ENCODE data around the gene B3GNT3.

B3GNT3 gene

DNA sequence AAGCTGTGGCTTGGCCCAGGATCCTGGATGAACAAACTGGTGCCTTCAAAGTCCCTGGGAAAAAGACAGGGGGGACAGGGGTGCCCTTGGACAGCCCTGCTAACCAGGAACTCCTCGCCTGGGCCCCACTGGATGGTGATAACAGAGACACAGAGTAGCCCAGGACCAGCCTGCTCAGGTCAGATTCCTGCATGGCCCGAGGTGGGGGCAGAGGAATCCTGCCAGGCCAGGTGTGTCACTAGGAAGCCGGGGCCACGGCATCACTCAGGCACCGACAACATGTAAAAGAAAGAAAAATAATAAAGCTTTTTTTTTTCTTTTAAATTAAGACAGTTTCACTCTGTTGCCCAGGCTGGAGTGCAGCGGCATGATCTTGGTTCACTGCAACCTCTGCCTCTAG, 59.1 kb downstream of the B3GNT3 start:
- DNase-seq (ENCODE audit: low read depth, low spot score): no peak
- POLR2A ChIA-PET: interaction anchor here (0.7 kb wide), 1 partner anchor 506 kb away, joined by 4 read pairs; no protein-coding TSS in a partner anchor
- no peak overlapping the region for H3K4me3 ChIP-seq (ENCODE audit: low read depth, low read length)
- TF ChIP-seq, protein P1, sequence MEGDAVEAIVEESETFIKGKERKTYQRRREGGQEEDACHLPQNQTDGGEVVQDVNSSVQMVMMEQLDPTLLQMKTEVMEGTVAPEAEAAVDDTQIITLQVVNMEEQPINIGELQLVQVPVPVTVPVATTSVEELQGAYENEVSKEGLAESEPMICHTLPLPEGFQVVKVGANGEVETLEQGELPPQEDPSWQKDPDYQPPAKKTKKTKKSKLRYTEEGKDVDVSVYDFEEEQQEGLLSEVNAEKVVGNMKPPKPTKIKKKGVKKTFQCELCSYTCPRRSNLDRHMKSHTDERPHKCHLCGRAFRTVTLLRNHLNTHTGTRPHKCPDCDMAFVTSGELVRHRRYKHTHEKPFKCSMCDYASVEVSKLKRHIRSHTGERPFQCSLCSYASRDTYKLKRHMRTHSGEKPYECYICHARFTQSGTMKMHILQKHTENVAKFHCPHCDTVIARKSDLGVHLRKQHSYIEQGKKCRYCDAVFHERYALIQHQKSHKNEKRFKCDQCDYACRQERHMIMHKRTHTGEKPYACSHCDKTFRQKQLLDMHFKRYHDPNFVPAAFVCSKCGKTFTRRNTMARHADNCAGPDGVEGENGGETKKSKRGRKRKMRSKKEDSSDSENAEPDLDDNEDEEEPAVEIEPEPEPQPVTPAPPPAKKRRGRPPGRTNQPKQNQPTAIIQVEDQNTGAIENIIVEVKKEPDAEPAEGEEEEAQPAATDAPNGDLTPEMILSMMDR (IDR thresholded peaks at IDR 0.05; ENCODE audit: insufficient read depth, low read length, missing control alignments): no peak
- CTCF ChIA-PET: interaction anchor here (1.2 to 3.1 kb wide), 9 partner anchors 79 to 459 kb away, joined by 3 to 13 read pairs (median 7); partner anchors contain the start of genes CCDC124 and CCDC194

DNA sequence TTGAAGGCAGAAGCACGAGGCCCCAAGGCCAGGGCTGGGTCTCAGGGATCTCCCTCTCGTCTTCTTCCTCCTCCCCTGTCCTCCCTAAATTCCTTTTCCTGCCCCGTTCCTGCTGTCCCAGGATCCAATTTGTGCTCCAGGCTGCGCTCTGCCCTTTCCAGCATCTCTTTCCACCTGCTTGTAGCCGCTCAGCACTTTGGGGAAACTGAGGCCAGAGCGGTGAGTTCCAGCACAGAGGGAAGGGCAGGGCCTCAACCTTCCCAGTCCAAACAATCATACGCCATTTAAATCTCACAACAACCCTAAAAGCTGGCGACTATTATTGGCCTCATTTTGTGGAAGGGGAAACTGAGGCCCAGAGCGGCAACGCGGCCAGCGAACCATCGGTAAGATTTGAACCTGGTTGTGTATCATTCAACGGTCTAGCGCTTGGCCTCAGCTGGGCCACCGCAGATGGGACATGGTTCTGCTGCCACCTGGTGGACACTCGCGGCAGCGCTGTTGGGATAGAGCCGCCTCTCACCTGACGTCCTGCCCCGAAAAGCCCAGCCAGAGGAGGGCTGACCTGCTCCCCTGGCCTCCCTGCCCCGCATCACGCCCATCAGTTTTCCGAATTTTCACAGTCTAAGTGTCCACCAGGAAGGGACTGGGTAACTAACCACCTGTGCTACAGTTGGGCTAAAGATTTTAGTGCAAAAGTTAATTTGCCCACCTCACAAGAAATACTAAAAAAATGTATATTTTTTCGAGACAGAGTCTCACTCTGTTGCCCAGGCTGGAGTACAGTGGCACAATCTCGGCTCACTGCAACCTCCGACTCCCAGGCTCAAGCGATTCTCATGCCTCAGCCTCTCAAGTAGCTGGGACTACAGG, 60.6 kb downstream of the B3GNT3 start:
- ChIA-PET POLR2A (no interaction called here), CTCF (interaction anchor here (0.8 to 3.1 kb wide), 28 partner anchors 7 to 595 kb away, joined by 3 to 13 read pairs (median 4); partner anchors contain the start of genes CCDC194, JAK3, SLC5A5 and TMEM221)
- no peak overlapping the region for H3K4me3 ChIP-seq (ENCODE audit: low read depth, low read length)
- DNase-seq (ENCODE audit: low read depth, low spot score): no peak
- TF ChIP-seq, protein P1 (IDR thresholded peaks at IDR 0.05; ENCODE audit: insufficient read depth, low read length, missing control alignments): peak; percentile 96

DNA sequence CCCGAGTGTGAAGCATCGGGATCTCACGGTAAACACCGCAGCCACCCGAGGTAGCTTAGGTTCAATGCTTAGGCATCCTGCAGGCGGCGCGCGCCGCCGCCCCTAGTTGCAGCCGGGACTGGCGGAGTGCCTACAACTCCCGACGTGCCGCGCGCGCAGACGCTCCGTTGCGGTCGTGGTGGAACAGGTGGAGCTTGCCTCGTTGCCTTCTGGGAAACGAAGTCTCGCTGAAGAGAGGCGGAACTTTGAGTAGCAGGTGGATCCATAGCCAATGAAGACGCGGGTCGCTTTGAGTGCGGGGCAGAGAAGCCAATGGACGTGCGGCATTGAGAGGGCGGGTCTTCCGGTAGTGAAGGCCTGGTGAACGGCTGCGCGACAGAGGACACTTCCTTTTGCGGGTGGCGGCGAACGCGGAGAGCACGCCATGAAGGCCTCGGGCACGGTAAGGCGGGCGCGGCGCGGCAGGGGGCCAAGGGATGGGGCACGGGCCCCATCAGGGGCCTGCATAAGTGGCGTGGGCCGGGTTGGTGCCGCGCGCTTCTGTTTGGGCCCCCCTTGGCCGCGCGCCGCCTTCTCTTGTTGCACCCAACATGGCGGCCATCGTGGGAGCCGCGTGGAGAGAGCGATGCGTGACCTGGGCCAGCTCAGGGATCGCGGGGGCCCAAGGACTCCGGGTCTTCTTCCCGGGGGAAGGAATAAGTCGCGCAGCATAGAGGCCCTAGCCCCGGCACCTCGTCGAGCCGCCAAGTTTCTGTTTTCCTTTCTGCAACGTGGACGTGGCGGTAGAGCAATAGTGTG, 64.8 kb downstream of the B3GNT3 start, which contains the start of gene RPL18A:
RPL18A (plus strand) TSS at position 378 of the 798 bp plus-strand sequence; CDS start at position 425, 47 bp downstream.
- TF ChIP-seq, protein P1 (IDR thresholded peaks at IDR 0.05; ENCODE audit: insufficient read depth, low read length, missing control alignments): peak; percentile 91
- ChIA-PET POLR2A (interaction anchor here (0.6 to 1.8 kb wide), 16 partner anchors 9 to 570 kb away, joined by 3 to 16 read pairs (median 4); partner anchors contain the start of genes ARRDC2, CCDC124, JAK3 and MVB12A), CTCF (interaction anchor here (0.6 to 5.1 kb wide), 25 partner anchors 9 to 1630 kb away, joined by 3 to 73 read pairs (median 4); partner anchors contain the start of genes CCDC124, JAK3 and SLC5A5)
- H3K4me3 ChIP-seq (ENCODE audit: low read depth, low read length): peak within 1 kb of the TSS; percentile 92
- DNase-seq (ENCODE audit: low read depth, low spot score): peak; percentile 98

DNA sequence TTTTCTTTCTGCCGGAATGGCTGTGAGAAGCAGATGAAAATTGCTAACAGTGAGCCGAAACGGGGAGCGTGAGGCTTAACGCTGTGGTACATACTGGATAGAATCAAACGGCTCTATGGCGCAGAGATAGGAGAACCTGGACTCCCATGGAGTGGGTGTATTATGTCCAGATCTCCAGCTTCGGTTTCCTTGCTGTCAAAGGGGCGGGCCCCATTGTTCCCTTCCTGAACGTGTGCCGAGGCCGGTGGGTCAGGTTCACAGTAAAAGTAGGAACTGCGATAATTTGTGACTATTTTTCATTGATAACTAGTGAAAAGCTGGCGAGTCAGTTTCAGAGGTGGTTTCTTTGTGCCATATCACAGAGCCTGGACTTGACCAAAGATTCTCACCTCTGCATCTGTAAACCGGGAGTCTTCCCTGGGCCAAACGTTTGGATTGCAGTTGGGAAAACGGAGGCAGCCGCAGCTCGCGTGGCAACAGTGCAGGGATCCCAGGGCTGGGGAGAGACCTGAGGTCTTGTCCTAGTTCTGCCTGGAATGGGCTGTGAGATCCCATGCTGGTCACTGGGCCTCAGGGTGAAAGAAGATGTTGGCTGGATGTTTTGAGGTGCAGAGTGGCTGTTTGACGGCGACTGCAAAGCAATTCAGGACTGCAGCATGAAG, 65.5 kb downstream of the B3GNT3 start:
- TF ChIP-seq, protein P1 (IDR thresholded peaks at IDR 0.05; ENCODE audit: insufficient read depth, low read length, missing control alignments): no peak
- POLR2A ChIA-PET: interaction anchor here (1.3 to 1.8 kb wide), 4 partner anchors 9 to 72 kb away, joined by 4 to 16 read pairs (median 10); partner anchors contain the start of genes CCDC124 and JAK3
- H3K4me3 ChIP-seq (ENCODE audit: low read depth, low read length): peak overlapping the region; percentile 92
- CTCF ChIA-PET: interaction anchor here (1.0 to 5.1 kb wide), 8 partner anchors 8 to 135 kb away, joined by 4 to 73 read pairs (median 8); partner anchors contain the start of genes CCDC124 and SLC5A5
- DNase-seq (ENCODE audit: low read depth, low spot score): no peak

DNA sequence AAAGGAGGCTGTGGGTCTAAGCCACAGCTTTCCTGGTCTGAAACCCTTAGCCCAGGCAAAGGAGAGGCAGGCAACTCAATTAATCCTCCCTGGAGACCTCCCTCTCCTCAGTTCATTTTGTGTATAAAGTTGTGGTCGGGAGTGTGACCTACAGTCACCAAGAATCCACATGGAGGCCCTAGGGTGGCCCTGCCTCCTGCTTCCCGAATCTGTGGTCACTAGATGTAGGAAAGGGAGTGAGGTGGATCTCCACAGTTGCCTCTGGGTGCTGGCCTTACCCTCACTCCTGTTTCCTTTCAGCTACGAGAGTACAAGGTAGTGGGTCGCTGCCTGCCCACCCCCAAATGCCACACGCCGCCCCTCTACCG, 66.0 kb downstream of the B3GNT3 start:
- TF ChIP-seq, protein P1 (IDR thresholded peaks at IDR 0.05; ENCODE audit: insufficient read depth, low read length, missing control alignments): no peak
- H3K4me3 ChIP-seq (ENCODE audit: low read depth, low read length): peak overlapping the region; percentile 92
- POLR2A ChIA-PET: interaction anchor here (1.0 to 1.8 kb wide), 2 partner anchors 10 to 72 kb away, joined by 3 to 10 read pairs; partner anchors contain the start of gene CCDC124
- CTCF ChIA-PET: interaction anchor here (1.1 to 5.1 kb wide), 5 partner anchors 10 to 196 kb away, joined by 3 to 73 read pairs (median 27); partner anchors contain the start of genes CCDC124 and SLC5A5
- no peak for DNase-seq (ENCODE audit: low read depth, low spot score)

Measured in AG04449 (cell line).